Activated T-helper 17 cell treated with anti-CD3 and anti-CD28 coated beads, Interleukin-2, amount 50 U/mL, for 72 hours (primary cell): ENCODE data around the gene LEP. TPM values are rescaled to one million over a fixed set of nuclear protein-coding genes. Genes with fewer than 3 reads are reported as not detected.

Experiments used
- ATAC-seq: fragments of 150-1000 bp; cut with Tn5 transposase; replicated peaks from 2 replicates; pipeline ENCODE4 v1.10.0; 2021; ENCODE audit warnings: mild to moderate bottlenecking, moderate library complexity
- H3K27ac Mint-ChIP-seq: one replicate; pipeline ENCODE4 v1.8.0; 2022; ENCODE audit warnings: mixed read lengths
- H3K27me3 Mint-ChIP-seq: one replicate; pipeline ENCODE4 v1.8.0; 2022; ENCODE audit warnings: mixed read lengths
- H3K36me3 Mint-ChIP-seq: one replicate; pipeline ENCODE4 v1.8.0; 2022; ENCODE audit warnings: low read depth, mild to moderate bottlenecking, mixed read lengths
- H3K4me1 Mint-ChIP-seq: one replicate; pipeline ENCODE4 v1.8.0; 2022; ENCODE audit warnings: mixed read lengths
- H3K4me3 Mint-ChIP-seq: one replicate; pipeline ENCODE4 v1.8.0; 2022; ENCODE audit warnings: mild to moderate bottlenecking, mixed read lengths
- H3K9me3 Mint-ChIP-seq: one replicate; pipeline ENCODE4 v1.8.0; 2022; ENCODE audit warnings: mixed read lengths
- total RNA-seq, 2 donors: library from RNA; stranded (reverse); gene quantifications; one replicate each; pipeline ENCODE4 v1.2.3, GENCODE V29; 2022

Gene LEP
- total RNA-seq, 2 donors from 2014 or later, result not detected

- no peaks in the 10 kb centered on the region for H3K9me3 Mint-ChIP-seq
- no peaks in the 10 kb centered on the region for H3K4me1 Mint-ChIP-seq
- H3K36me3 Mint-ChIP-seq, result no peaks in the 10 kb centered on the region
- no peak overlapping the region for H3K27ac Mint-ChIP-seq
- no peak for ATAC-seq
- H3K4me3 Mint-ChIP-seq, result no peak overlapping the region
- peaks cover 16% of the 10 kb centered on the region for H3K27me3 Mint-ChIP-seq
Observed at GRCh38 chr7:128251337-128251736, 10.3 kb downstream of the LEP start.

DNA sequence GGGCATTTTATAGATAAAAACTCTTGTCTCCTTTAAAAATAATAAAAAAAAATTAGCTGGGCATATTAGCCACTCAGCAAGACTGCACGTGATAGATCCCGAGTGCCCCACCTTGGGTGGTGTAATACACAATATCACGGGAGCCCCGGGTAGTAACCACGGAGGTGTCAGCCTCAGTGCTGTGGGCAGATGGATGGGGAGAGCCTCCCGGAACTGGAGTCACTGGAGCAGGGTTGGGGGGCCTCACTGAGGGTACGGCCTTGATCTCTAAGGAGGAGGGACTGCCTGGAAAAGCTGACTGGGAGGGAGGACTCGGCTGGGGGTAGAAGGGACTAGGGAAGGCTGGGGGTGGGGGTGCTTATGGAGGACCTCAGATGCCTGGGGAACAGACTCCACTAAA, 12.6 kb downstream of the LEP start:
- H3K4me1 Mint-ChIP-seq, result no peaks in the 10 kb centered on the region
- H3K27me3 Mint-ChIP-seq, result peaks cover 14% of the 10 kb centered on the region
- H3K4me3 Mint-ChIP-seq, result no peak overlapping the region
- ATAC-seq, result no peak
- no peak overlapping the region for H3K27ac Mint-ChIP-seq
- H3K9me3 Mint-ChIP-seq, result no peaks in the 10 kb centered on the region
- H3K36me3 Mint-ChIP-seq, result no peaks in the 10 kb centered on the region

- ATAC-seq, result no peak
- H3K27ac Mint-ChIP-seq, result no peak overlapping the region
- no peaks in the 10 kb centered on the region for H3K9me3 Mint-ChIP-seq
- peaks cover 11% of the 10 kb centered on the region for H3K27me3 Mint-ChIP-seq
- no peaks in the 10 kb centered on the region for H3K4me1 Mint-ChIP-seq
- no peaks in the 10 kb centered on the region for H3K36me3 Mint-ChIP-seq
- H3K4me3 Mint-ChIP-seq, result no peak overlapping the region
Observed at GRCh38 chr7:128254470-128254869, 13.4 kb downstream of the LEP start.

GRCh38 chr7:128255271-128255670, 14.2 kb downstream of the LEP start:
- no peak overlapping the region for H3K27ac Mint-ChIP-seq
- no peaks in the 10 kb centered on the region for H3K36me3 Mint-ChIP-seq
- no peak overlapping the region for H3K4me3 Mint-ChIP-seq
- no peaks in the 10 kb centered on the region for H3K9me3 Mint-ChIP-seq
- no peak for ATAC-seq
- H3K27me3 Mint-ChIP-seq, result peaks cover 5% of the 10 kb centered on the region
- H3K4me1 Mint-ChIP-seq, result no peaks in the 10 kb centered on the region

DNA sequence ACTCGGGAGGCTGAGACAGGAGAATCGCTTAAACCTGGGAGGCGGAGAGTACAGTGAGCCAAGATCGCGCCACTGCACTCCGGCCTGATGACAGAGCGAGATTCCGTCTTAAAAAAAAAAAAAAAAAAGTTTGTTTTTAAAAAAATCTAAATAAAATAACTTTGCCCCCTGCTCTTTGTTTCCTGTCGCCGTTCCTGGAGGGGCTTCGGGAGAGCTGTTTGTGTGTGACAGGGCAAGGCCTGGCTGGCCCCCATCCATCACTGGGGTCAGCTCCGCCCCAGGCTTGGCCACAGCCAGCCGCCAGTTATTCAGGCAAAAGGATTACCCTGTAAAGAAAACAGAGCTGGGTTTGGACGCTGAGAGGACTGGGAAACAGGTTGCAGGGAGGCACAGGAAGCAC, 16.4 kb downstream of the LEP start:
- peaks cover 3% of the 10 kb centered on the region for H3K27me3 Mint-ChIP-seq
- no peaks in the 10 kb centered on the region for H3K9me3 Mint-ChIP-seq
- no peak overlapping the region for H3K27ac Mint-ChIP-seq
- H3K4me1 Mint-ChIP-seq, result no peaks in the 10 kb centered on the region
- no peak for ATAC-seq
- no peaks in the 10 kb centered on the region for H3K36me3 Mint-ChIP-seq
- H3K4me3 Mint-ChIP-seq, result no peak overlapping the region

GRCh38 chr7:128259131-128260061, 18.3 kb downstream of the LEP start:
- Mint-ChIP-seq H3K4me3 (no peak overlapping the region), H3K4me1 (no peaks in the 10 kb centered on the region), H3K36me3 (no peaks in the 10 kb centered on the region), H3K27me3 (peaks cover 3% of the 10 kb centered on the region), H3K27ac (no peak overlapping the region), H3K9me3 (no peaks in the 10 kb centered on the region)
- ATAC-seq, result no peak

DNA sequence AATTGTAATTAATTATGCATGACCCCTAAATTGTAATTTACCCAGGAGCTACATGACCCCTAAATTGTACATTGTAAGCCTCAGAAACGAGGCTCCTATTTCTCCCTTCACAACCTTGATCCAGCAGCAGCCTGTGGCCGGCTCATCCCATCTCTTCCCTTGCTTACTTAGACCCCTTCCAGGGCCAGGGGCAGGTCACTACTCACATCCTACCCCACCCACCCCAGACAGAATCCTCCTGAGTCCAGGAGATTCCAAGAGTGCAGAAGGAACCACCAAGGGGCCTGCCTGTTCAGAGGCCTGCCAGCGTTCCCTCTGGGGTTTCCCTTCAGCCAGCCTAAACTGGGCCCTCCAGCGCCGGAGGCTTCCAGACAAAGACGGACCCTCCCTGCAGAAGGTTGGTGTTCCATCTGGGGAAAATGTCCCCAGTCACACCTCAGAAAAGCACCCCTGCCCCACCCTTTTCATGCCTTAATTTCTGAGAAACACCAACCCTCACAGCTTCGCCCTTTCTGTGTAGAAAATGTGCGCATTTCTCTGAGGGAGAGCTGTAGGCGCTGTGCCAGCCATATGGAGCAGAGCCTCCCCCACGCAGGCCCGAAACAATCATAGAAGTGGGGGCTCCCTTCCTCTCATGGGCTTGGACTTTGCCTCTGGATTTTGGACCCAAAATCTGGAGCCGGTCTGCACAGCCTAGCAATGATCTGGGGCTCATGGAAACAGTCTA, 19.2 kb downstream of the LEP start:
- no peaks in the 10 kb centered on the region for H3K4me1 Mint-ChIP-seq
- H3K27ac Mint-ChIP-seq, result no peak overlapping the region
- peaks cover 3% of the 10 kb centered on the region for H3K27me3 Mint-ChIP-seq
- no peak overlapping the region for H3K4me3 Mint-ChIP-seq
- no peaks in the 10 kb centered on the region for H3K36me3 Mint-ChIP-seq
- no peak for ATAC-seq
- H3K9me3 Mint-ChIP-seq, result no peaks in the 10 kb centered on the region

- ATAC-seq, result no peak
- peaks cover 6% of the 10 kb centered on the region for H3K27me3 Mint-ChIP-seq
- H3K4me1 Mint-ChIP-seq, result no peaks in the 10 kb centered on the region
- no peak overlapping the region for H3K27ac Mint-ChIP-seq
- no peak overlapping the region for H3K4me3 Mint-ChIP-seq
- H3K9me3 Mint-ChIP-seq, result no peaks in the 10 kb centered on the region
- H3K36me3 Mint-ChIP-seq, result no peaks in the 10 kb centered on the region
Observed at GRCh38 chr7:128262273-128263028, 21.4 kb downstream of the LEP start.

DNA sequence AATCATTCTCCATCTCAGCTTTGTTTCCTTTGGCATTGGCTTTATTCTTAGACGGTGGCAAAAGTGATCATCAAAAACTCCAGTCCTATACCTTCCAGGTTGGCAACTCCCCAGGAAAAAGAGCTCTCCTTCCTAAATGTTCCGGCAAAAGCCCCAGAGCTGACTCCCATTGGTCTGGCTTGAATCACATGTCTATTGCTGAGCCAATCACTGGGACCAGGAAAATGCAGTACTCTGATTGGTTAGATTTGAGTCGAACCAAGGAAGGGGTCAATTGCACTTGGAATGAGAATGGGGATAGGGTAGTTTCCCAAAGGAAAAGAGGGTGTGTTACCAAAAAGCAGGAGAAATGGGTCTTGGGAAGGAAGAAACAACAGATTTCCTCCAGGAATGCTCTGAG, 22.3 kb downstream of the LEP start:
- ATAC-seq, result no peak
- H3K4me1 Mint-ChIP-seq, result no peaks in the 10 kb centered on the region
- no peaks in the 10 kb centered on the region for H3K36me3 Mint-ChIP-seq
- no peak overlapping the region for H3K4me3 Mint-ChIP-seq
- no peaks in the 10 kb centered on the region for H3K9me3 Mint-ChIP-seq
- peaks cover 11% of the 10 kb centered on the region for H3K27me3 Mint-ChIP-seq
- no peak overlapping the region for H3K27ac Mint-ChIP-seq

GRCh38 chr7:128264477-128264876, 23.4 kb downstream of the LEP start:
- no peak overlapping the region for H3K27ac Mint-ChIP-seq
- no peak overlapping the region for H3K4me3 Mint-ChIP-seq
- H3K36me3 Mint-ChIP-seq, result no peaks in the 10 kb centered on the region
- H3K4me1 Mint-ChIP-seq, result no peaks in the 10 kb centered on the region
- H3K27me3 Mint-ChIP-seq, result peaks cover 22% of the 10 kb centered on the region
- no peak for ATAC-seq
- H3K9me3 Mint-ChIP-seq, result no peaks in the 10 kb centered on the region

- no peaks in the 10 kb centered on the region for H3K36me3 Mint-ChIP-seq
- no peak overlapping the region for H3K4me3 Mint-ChIP-seq
- H3K4me1 Mint-ChIP-seq, result no peaks in the 10 kb centered on the region
- no peaks in the 10 kb centered on the region for H3K9me3 Mint-ChIP-seq
- H3K27me3 Mint-ChIP-seq, result peaks cover 26% of the 10 kb centered on the region
- no peak overlapping the region for H3K27ac Mint-ChIP-seq
- ATAC-seq, result no peak
Observed at GRCh38 chr7:128265156-128265905, 24.3 kb downstream of the LEP start.

GRCh38 chr7:128265906-128266300, 24.8 kb downstream of the LEP start:
- no peaks in the 10 kb centered on the region for H3K9me3 Mint-ChIP-seq
- no peak for ATAC-seq
- H3K4me3 Mint-ChIP-seq, result no peak overlapping the region
- H3K27me3 Mint-ChIP-seq, result peaks cover 26% of the 10 kb centered on the region
- no peaks in the 10 kb centered on the region for H3K4me1 Mint-ChIP-seq
- H3K27ac Mint-ChIP-seq, result no peak overlapping the region
- H3K36me3 Mint-ChIP-seq, result no peaks in the 10 kb centered on the region

GRCh38 chr7:128266529-128266882, 25.4 kb downstream of the LEP start:
- Mint-ChIP-seq H3K36me3 (no peaks in the 10 kb centered on the region), H3K4me1 (no peaks in the 10 kb centered on the region), H3K4me3 (no peak overlapping the region), H3K9me3 (no peaks in the 10 kb centered on the region), H3K27me3 (peaks cover 29% of the 10 kb centered on the region), H3K27ac (no peak overlapping the region)
- ATAC-seq, result no peak
